Stimulated activated CD8-positive, alpha-beta memory T cell treated with anti-CD3 and anti-CD28 coated beads, Interleukin-4, amount 100 ng/mL, for 24 hours (primary cell): ENCODE measurements around the gene TBC1D3.
"Not testable (repeated sequence)": the region's sequence is repeated elsewhere in the genome, so short reads cannot be mapped to it uniquely, and the experiment has no call there.

Source experiments
- DNase-seq: peaks from one replicate; pipeline ENCODE4 v3.0.0-alpha.2; 2020; ENCODE audit warnings: low read depth

The TBC1D3 gene

GRCh38 chr17:38192455-38192854 lies at the start of gene TBC1D3:
Gene TBC1D3 (minus strand): TSS chr17:38192555. CDS start chr17:38191029, 1,526 bp downstream.
- DNase-seq: not testable (repeated sequence)

- not testable (repeated sequence) for DNase-seq
These were observed 40.4 kb upstream of the TBC1D3 start for GRCh38 chr17:38232790-38233189.

GRCh38 chr17:38225844-38226495 lies 33.6 kb upstream of the TBC1D3 start:
- DNase-seq: not testable (repeated sequence)

- DNase-seq: not testable (repeated sequence)
These were observed 28.5 kb upstream of the TBC1D3 start for GRCh38 chr17:38220867-38221266.

GRCh38 chr17:38200271-38200670 lies 7.9 kb upstream of the TBC1D3 start:
- not testable (repeated sequence) for DNase-seq

- DNase-seq: not testable (repeated sequence)
These were observed 57.5 kb downstream of the TBC1D3 start for GRCh38 chr17:38134860-38135259.
